PC-9 (cell line): Measurements from ENCODE around the gene PYGB. TPM values are rescaled to one million over a fixed set of nuclear protein-coding genes. Genes with fewer than 3 reads are reported as not detected.

ENCODE experiments used
- BruUV-seq: library from RNA; stranded (reverse); fragments of 400-500 nt; replicated peaks from 2 replicates; lab custom pipeline; 2021; lab: Mats Ljungman, UMichigan
- CTCF ChIA-PET: fragments of 300-600 bp; sonication (Branson Sonifier 250); formaldehyde crosslinking; loops from one replicate; lab custom pipeline; 2022; ENCODE audit warnings: antibody characterized with exemption; lab: Charles Lee
- POLR2A ChIA-PET: fragments of 300-600 bp; sonication (Branson Sonifier 250); formaldehyde crosslinking; loops from one replicate; lab custom pipeline; 2022; ENCODE audit warnings: antibody characterized with exemption; ENCODE audit not compliant: unreplicated experiment; lab: Charles Lee
- DNase-seq, 2 experiments: peaks; one replicate each; pipeline versions ENCODE4 v3.0.0 to v3.0.0-alpha.2; 2015 to 2022; ENCODE audit warnings: mixed read lengths in 1 of 2
- H2AFZ ChIP-seq: fragments of 200-600 bp; sonication (generic); 2 replicates; pipeline ENCODE4 v1.8.1; 2017; ENCODE audit warnings: antibody characterized with exemption
- H3F3A ChIP-seq: fragments of 200-600 bp; sonication (generic); 2 replicates; pipeline ENCODE4 v1.8.1; 2017; ENCODE audit warnings: antibody characterized with exemption, mild to moderate bottlenecking, low read depth; ENCODE audit not compliant: insufficient read depth
- H3K27ac ChIP-seq: fragments of 200-600 bp; sonication (generic); 2 replicates; pipeline ENCODE4 v1.6.1; 2016; ENCODE audit warnings: mixed run types
- H3K27me3 ChIP-seq: fragments of 200-600 bp; sonication (generic); 2 replicates; pipeline ENCODE4 v1.6.1; 2016; ENCODE audit warnings: low read depth, mixed run types; ENCODE audit not compliant: insufficient read depth
- H3K36me3 ChIP-seq: fragments of 200-600 bp; sonication (generic); 2 replicates; pipeline ENCODE4 v1.6.1; 2016; ENCODE audit warnings: low read depth, mixed run types
- H3K4me1 ChIP-seq: fragments of 200-600 bp; sonication (generic); replicated peaks from 2 replicates; pipeline ENCODE4 v1.6.1; 2016; ENCODE audit warnings: mixed run types; ENCODE audit not compliant: insufficient read depth
- H3K4me2 ChIP-seq: fragments of 200-600 bp; sonication (generic); 2 replicates; pipeline ENCODE4 v1.6.1; 2017; ENCODE audit warnings: mixed run types
- H3K4me3 ChIP-seq: fragments of 200-600 bp; sonication (generic); 2 replicates; pipeline ENCODE4 v1.6.1; 2016; ENCODE audit warnings: mixed run types
- H3K79me2 ChIP-seq: fragments of 200-600 bp; sonication (generic); 2 replicates; pipeline ENCODE4 v1.6.1; 2017; ENCODE audit warnings: low read depth, mixed run types
- H3K9me2 ChIP-seq: fragments of 200-600 bp; sonication (generic); 2 replicates; pipeline ENCODE4 v1.8.1; 2017; ENCODE audit warnings: mild to moderate bottlenecking; ENCODE audit not compliant: insufficient read depth
- H3K9me3 ChIP-seq: fragments of 200-600 bp; sonication (generic); 2 replicates; pipeline ENCODE4 v1.8.1; 2016; ENCODE audit warnings: low read depth; ENCODE audit not compliant: insufficient read depth
- H4K20me1 ChIP-seq: fragments of 200-600 bp; sonication (generic); 2 replicates; pipeline ENCODE4 v1.8.1; 2017; ENCODE audit not compliant: insufficient read depth
- CTCF ChIP-seq: fragments of 200-600 bp; sonication (generic); conservative IDR thresholded peaks from 2 replicates; pipeline ENCODE4 v1.6.1; 2017; ENCODE audit warnings: mixed run types, antibody characterized with exemption, mild to moderate bottlenecking, moderate library complexity
- EZH2 ChIP-seq: fragments of 200-600 bp; sonication (generic); IDR thresholded peaks from 2 replicates; pipeline ENCODE4 v1.8.0; 2017; ENCODE audit warnings: antibody characterized with exemption, low read depth
- intact Hi-C: fragments of 100-400 bp; cut with micrococcal nuclease; formaldehyde crosslinking; loops from one replicate; pipeline ENCODE4 v1.10.0; 2022; ENCODE audit not compliant: unreplicated experiment
- total RNA-seq: library from RNA; stranded (reverse); gene quantifications from 2 replicates; pipeline ENCODE4 v1.2.3, GENCODE V29; 2021

The PYGB gene
- total RNA-seq, 1 experiment from 2014 or later = 133 TPM

- intact Hi-C loops = no loop called here
- Histone ChIP-seq H3K36me3 (peaks cover 11% of the 10 kb centered on the region; the same call in 1 of the 2 replicates), H4K20me1 (no peaks in the 10 kb centered on the region), H3K4me2 (no peak overlapping the region), H2AFZ (no peak overlapping the region), H3K27me3 (no peaks in the 10 kb centered on the region), H3K79me2 (no peaks in the 10 kb centered on the region), H3K4me3 (no peak overlapping the region), H3K9me3 (no peaks in the 10 kb centered on the region), H3K4me1 (peaks cover 14% of the 10 kb centered on the region), H3K27ac (no peak overlapping the region), H3F3A (peaks cover 6% of the 10 kb centered on the region), H3K9me2 (no peaks in the 10 kb centered on the region)
- CTCF ChIA-PET = no interaction called here
- POLR2A ChIA-PET = no interaction called here
- no peak for TF ChIP-seq EZH2
- TF ChIP-seq CTCF = no peak
- no peak for DNase-seq
- BruUV-seq = no TSS peak
Measured at GRCh38 chr20:25217161-25218108, 30.4 kb upstream of the PYGB start.

GRCh38 chr20:25218109-25218486, 29.8 kb upstream of the PYGB start:
- no peak overlapping the region for H3K4me2 ChIP-seq
- H3F3A ChIP-seq = peaks cover 9% of the 10 kb centered on the region
- ChIA-PET CTCF (interaction anchor here (0.6 kb wide), 1 partner anchor 90 kb away, joined by 5 read pairs; no protein-coding TSS in a partner anchor), POLR2A (no interaction called here)
- no peak overlapping the region for H3K4me3 ChIP-seq
- H3K27me3 ChIP-seq = no peaks in the 10 kb centered on the region
- no peaks in the 10 kb centered on the region for H4K20me1 ChIP-seq
- intact Hi-C loops = no loop called here
- H2AFZ ChIP-seq = no peak overlapping the region
- no peak overlapping the region for H3K27ac ChIP-seq
- no TSS peak for BruUV-seq
- H3K4me1 ChIP-seq = peaks cover 21% of the 10 kb centered on the region
- H3K79me2 ChIP-seq = no peaks in the 10 kb centered on the region
- DNase-seq = no peak
- H3K36me3 ChIP-seq = peaks cover 11% of the 10 kb centered on the region; the same call in 1 of the 2 replicates
- no peaks in the 10 kb centered on the region for H3K9me2 ChIP-seq
- TF ChIP-seq CTCF (no peak), EZH2 (no peak)
- H3K9me3 ChIP-seq = no peaks in the 10 kb centered on the region

GRCh38 chr20:25218492-25218891, 29.4 kb upstream of the PYGB start:
- H3K4me3 ChIP-seq = no peak overlapping the region

More at GRCh38 chr20:25218492-25218891, 29.4 kb upstream of the PYGB start:
- Histone ChIP-seq H3K27me3 (no peaks in the 10 kb centered on the region), H3K4me1 (peaks cover 23% of the 10 kb centered on the region), H3F3A (peaks cover 12% of the 10 kb centered on the region), H3K4me2 (no peak overlapping the region), H3K79me2 (no peaks in the 10 kb centered on the region), H3K9me2 (no peaks in the 10 kb centered on the region), H4K20me1 (no peaks in the 10 kb centered on the region), H2AFZ (no peak overlapping the region), H3K36me3 (peaks cover 11% of the 10 kb centered on the region; the same call in 1 of the 2 replicates), H3K27ac (no peak overlapping the region), H3K9me3 (no peaks in the 10 kb centered on the region)
- no TSS peak for BruUV-seq
- ChIA-PET POLR2A (no interaction called here), CTCF (interaction anchor here (0.6 kb wide), 1 partner anchor 89 kb away, joined by 5 read pairs; no protein-coding TSS in a partner anchor)
- DNase-seq = no peak
- TF ChIP-seq CTCF (no peak), EZH2 (no peak)
- intact Hi-C loops = no loop called here
